HEK293 (cell line): ENCODE measurements around the gene GABRB2.

Source experiments
- MEIS1 ChIP-seq: sonication (generic); formaldehyde crosslinking; IDR thresholded peaks from 2 replicates; pipeline ENCODE4 v1.8.1; 2022; ENCODE audit warnings: missing genetic modification reagents, mild to moderate bottlenecking, borderline replicate concordance
- ZNF561 ChIP-seq: fragments of 450-650 bp; IDR thresholded peaks from 2 replicates; pipeline ENCODE4 v1.5.1; 2018; ENCODE audit warnings: missing biosample characterization, missing genetic modification characterization, borderline replicate concordance
- ZNF830 ChIP-seq: fragments of 450-650 bp; IDR thresholded peaks from 2 replicates; pipeline ENCODE4 v1.5.0; 2018; ENCODE audit warnings: missing biosample characterization, missing genetic modification characterization, low read depth, mild to moderate bottlenecking, moderate library complexity
- TF ChIP-seq, protein P1 (sequence below): fragments of 450-650 bp; formaldehyde crosslinking; IDR thresholded peaks from 2 replicates; pipeline ENCODE4 v1.5.1; 2016; ENCODE audit warnings: missing biosample characterization, missing genetic modification characterization
- TF ChIP-seq, protein P2 (sequence below): sonication (generic); formaldehyde crosslinking; IDR thresholded peaks from 2 replicates; pipeline ENCODE4 v1.8.1; 2022; ENCODE audit warnings: mild to moderate bottlenecking, moderate library complexity, missing genetic modification reagents

DNA sequence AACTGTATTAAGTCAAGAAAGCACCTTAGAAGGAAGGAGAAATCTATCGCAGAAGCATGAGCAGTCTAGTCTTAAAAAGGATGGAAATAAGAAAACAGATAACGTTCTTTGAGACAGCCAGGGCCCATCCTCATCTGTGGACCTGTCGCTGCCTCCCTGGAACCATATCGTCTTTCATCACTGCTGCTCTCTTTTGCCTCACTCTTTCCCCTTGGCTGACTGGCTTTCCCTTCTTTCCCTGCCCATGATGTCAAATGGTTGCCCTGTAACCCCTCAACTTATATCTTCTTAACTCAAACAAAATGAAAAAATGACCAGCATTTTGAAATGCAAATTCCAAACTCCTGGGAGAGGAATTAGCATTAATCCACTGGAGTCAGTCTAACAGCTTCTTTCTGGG, 299.8 kb downstream of the GABRB2 start:
- TF ChIP-seq, protein P1, sequence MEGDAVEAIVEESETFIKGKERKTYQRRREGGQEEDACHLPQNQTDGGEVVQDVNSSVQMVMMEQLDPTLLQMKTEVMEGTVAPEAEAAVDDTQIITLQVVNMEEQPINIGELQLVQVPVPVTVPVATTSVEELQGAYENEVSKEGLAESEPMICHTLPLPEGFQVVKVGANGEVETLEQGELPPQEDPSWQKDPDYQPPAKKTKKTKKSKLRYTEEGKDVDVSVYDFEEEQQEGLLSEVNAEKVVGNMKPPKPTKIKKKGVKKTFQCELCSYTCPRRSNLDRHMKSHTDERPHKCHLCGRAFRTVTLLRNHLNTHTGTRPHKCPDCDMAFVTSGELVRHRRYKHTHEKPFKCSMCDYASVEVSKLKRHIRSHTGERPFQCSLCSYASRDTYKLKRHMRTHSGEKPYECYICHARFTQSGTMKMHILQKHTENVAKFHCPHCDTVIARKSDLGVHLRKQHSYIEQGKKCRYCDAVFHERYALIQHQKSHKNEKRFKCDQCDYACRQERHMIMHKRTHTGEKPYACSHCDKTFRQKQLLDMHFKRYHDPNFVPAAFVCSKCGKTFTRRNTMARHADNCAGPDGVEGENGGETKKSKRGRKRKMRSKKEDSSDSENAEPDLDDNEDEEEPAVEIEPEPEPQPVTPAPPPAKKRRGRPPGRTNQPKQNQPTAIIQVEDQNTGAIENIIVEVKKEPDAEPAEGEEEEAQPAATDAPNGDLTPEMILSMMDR, result no peak
- TF ChIP-seq, protein P2, sequence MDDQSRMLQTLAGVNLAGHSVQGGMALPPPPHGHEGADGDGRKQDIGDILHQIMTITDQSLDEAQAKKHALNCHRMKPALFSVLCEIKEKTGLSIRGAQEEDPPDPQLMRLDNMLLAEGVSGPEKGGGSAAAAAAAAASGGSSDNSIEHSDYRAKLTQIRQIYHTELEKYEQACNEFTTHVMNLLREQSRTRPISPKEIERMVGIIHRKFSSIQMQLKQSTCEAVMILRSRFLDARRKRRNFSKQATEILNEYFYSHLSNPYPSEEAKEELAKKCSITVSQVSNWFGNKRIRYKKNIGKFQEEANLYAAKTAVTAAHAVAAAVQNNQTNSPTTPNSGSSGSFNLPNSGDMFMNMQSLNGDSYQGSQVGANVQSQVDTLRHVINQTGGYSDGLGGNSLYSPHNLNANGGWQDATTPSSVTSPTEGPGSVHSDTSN (CRISPR knock-in tag), result no peak
- TF ChIP-seq ZNF830 (tag by site-specific recombination), result no peak
- no peak for TF ChIP-seq MEIS1 (CRISPR knock-in tag)
- no peak for TF ChIP-seq ZNF561 (tag by site-specific recombination)
